ENCODE data around the gene TSN. TPM values are rescaled to one million over a fixed set of nuclear protein-coding genes. Genes with fewer than 3 reads are reported as not detected.
"Not testable (repeated sequence)": the region's sequence is repeated elsewhere in the genome, so short reads cannot be mapped to it uniquely, and the experiment has no call there.

The TSN gene
- 10 to 100 TPM; 74.8 to 93.2 (median 89.1) TPM for polyA plus RNA-seq (ENCODE audit: insufficient read length in 4 of 4)

- DNase-seq (ENCODE audit: low read depth in 4 of 4, low spot score in 2 of 4) = peak; percentile 85 to 96 (median 94)
These were observed at the start of gene TSN for GRCh38 chr2:121755237-121756111. Gene TSN (plus strand): TSS chr2:121755651. CDS start chr2:121755780, 129 bp downstream.

- no peak for DNase-seq (ENCODE audit: low read depth in 4 of 4, low spot score in 2 of 4)
These were observed 49.5 kb upstream of the TSN start for GRCh38 chr2:121705958-121706357.

GRCh38 chr2:121707344-121707919 is 48.0 kb upstream of the TSN start:
- peak in 3 of 4 donors; percentile 29 to 59 (median 45) for DNase-seq (ENCODE audit: low read depth in 4 of 4, low spot score in 2 of 4)

GRCh38 chr2:121707920-121708361 is 47.5 kb upstream of the TSN start:
- no peak for DNase-seq (ENCODE audit: low read depth in 4 of 4, low spot score in 2 of 4)

GRCh38 chr2:121709776-121710469 is 45.5 kb upstream of the TSN start:
- DNase-seq (ENCODE audit: low read depth in 4 of 4, low spot score in 2 of 4) = no peak

- no peak for DNase-seq (ENCODE audit: low read depth in 4 of 4, low spot score in 2 of 4)
These were observed 44.8 kb upstream of the TSN start for GRCh38 chr2:121710470-121711170.

- not testable (repeated sequence) for DNase-seq (ENCODE audit: low read depth in 4 of 4, low spot score in 2 of 4)
These were observed 44.0 kb upstream of the TSN start for GRCh38 chr2:121711481-121711880.

- no peak for DNase-seq (ENCODE audit: low read depth in 4 of 4, low spot score in 2 of 4)
These were observed 39.3 kb upstream of the TSN start for GRCh38 chr2:121716126-121716525.

GRCh38 chr2:121717529-121717928 is 37.9 kb upstream of the TSN start:
- no peak for DNase-seq (ENCODE audit: low read depth in 4 of 4, low spot score in 2 of 4)

- no peak for DNase-seq (ENCODE audit: low read depth in 4 of 4, low spot score in 2 of 4)
These were observed 33.5 kb upstream of the TSN start for GRCh38 chr2:121721926-121722325.

- DNase-seq (ENCODE audit: low read depth in 4 of 4, low spot score in 2 of 4) = no peak
These were observed 33.0 kb upstream of the TSN start for GRCh38 chr2:121722479-121722878.

GRCh38 chr2:121723316-121723715 is 32.1 kb upstream of the TSN start:
- no peak for DNase-seq (ENCODE audit: low read depth in 4 of 4, low spot score in 2 of 4)

- no peak for DNase-seq (ENCODE audit: low read depth in 4 of 4, low spot score in 2 of 4)
These were observed 28.1 kb upstream of the TSN start for GRCh38 chr2:121727332-121727731.

GRCh38 chr2:121727950-121728349 is 27.5 kb upstream of the TSN start:
- DNase-seq (ENCODE audit: low read depth in 4 of 4, low spot score in 2 of 4) = no peak

GRCh38 chr2:121731366-121731765 is 24.1 kb upstream of the TSN start:
- no peak for DNase-seq (ENCODE audit: low read depth in 4 of 4, low spot score in 2 of 4)

- not testable (repeated sequence) for DNase-seq (ENCODE audit: low read depth in 4 of 4, low spot score in 2 of 4)
These were observed 20.9 kb upstream of the TSN start for GRCh38 chr2:121734544-121734943.

GRCh38 chr2:121735518-121736074 is 19.9 kb upstream of the TSN start:
- DNase-seq (ENCODE audit: low read depth in 4 of 4, low spot score in 2 of 4) = no peak

- DNase-seq (ENCODE audit: low read depth in 4 of 4, low spot score in 2 of 4) = no peak
These were observed 19.4 kb upstream of the TSN start for GRCh38 chr2:121736140-121736461.

GRCh38 chr2:121736462-121737336 is 18.8 kb upstream of the TSN start, which contains the start of gene NIFK:
Gene NIFK (minus strand): TSS chr2:121736875. CDS start chr2:121736850, 25 bp downstream.
- peak in 3 of 4 donors; percentile 83 to 94 (median 90) for DNase-seq (ENCODE audit: low read depth in 4 of 4, low spot score in 2 of 4)
